Kidney glomerular epithelial cell (primary cell): ENCODE results near the gene CORO6.

Experiments used
- DNase-seq: peaks from one replicate; lab custom pipeline; 2025; lab: John Stamatoyannopoulos, UW

CORO6 gene

GRCh38 chr17:29612404-29613280 is 10.1 kb downstream of the CORO6 start:
- no peak for DNase-seq

DNA sequence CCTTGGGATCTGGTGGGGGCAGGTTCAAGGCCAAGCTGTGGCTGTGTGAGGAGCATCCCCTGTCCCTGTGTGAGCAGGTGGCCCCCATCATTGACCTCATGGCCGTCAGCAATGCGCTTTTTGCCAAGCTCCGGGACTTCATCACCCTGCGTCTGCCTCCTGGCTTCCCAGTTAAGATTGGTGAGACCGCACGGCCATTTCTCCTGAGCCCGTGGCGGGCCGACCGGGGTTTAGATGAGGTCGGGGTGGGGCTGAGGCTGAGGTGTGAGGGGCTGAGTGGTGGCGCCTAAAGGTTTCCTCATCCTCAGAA is 10.7 kb downstream of the CORO6 start:
- no peak for DNase-seq

GRCh38 chr17:29611351-29612093 is 11.2 kb downstream of the CORO6 start:
- no peak for DNase-seq

- DNase-seq = no peak
Measured at GRCh38 chr17:29610395-29610794, 12.3 kb downstream of the CORO6 start.

DNA sequence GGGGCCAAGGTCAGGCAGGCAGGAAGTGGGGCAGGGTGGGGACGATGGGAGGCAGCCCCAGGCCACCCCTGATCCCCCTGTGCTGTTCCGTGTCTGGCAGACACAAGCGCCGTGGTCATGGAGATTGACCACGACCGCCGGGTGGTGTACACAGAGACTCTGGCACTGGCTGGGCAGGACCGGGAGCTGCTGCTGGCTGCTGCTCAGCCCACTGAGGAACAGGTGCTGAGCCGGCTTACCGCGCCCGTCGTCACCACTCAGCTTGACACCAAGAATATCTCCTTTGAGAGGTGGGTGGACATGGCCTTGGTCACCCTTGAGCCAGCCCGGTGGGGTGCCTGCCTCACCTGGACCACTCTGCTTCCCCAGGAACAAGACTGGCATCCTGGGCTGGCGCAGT is 13.7 kb downstream of the CORO6 start:
- DNase-seq = no peak

DNA sequence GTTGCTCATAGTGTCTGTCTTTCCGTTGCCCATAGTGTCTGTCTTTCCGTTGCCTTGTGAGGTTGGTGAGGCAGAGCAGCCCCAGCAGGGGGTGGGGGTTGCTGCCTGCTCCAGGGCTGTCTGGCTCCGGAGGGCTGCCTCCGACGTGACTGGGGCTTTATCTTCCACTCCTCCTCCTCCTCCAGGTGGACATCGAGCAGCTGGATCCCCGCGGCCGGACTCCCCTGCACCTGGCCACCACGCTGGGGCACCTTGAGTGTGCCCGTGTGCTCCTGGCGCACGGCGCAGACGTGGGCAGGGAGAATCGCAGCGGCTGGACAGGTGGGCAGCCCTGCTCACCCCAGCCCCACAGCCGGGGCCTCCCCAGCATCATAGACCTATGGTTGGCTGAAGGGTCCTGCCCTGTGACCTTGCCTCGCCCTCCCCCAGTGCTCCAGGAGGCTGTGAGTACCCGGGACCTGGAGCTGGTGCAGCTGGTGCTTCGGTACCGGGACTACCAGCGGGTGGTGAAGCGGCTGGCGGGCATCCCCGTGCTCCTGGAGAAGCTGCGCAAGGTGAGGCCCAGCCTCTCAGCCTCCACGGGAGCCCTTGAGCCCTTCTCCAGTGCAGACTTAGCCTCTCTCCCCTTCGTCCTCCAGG is 15.0 kb downstream of the CORO6 start:
- DNase-seq = no peak

- no peak for DNase-seq
Measured at GRCh38 chr17:29603109-29603674, 19.5 kb downstream of the CORO6 start.

DNA sequence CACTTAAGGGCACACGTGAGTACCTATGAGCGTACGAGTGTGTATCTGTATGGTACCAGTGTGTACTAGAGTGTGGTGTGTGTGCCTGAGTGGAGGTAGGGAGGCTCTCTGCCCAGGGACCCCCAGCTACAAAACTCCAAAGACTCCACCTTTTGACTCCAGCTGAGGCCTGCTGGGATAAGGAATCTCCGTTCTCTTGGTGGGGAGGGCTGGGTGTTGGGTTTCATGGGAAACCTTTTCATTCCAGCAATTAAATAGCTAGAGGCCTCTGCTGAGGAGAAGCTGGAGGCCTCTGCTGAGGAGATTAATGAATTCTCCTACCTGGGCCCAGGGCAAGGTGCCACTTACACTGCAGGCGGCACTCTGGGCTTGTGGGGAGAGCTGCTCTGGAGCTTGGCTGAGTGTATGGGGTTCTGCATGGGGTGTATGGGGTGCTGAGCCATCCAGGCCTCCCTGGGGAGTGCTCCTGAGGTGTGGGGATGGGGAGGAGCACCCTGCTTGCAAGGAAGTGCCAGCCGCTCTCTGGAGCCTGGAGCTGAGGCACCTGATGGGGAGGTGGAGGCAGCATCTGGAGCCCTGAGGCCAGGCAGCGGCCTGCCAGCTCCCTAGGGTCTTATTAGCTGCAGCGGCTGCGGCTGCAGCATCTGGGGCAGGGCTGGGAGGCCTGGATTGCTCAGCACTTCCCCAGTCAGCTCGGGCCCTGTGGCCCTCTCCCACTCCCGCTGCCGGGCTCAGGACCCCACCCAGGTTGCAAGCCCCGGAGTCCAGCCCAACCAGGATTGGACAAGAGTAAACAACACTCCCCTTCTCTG is 25.1 kb downstream of the CORO6 start:
- DNase-seq = no peak

- DNase-seq = no peak
Measured at GRCh38 chr17:29596811-29597210, 25.9 kb downstream of the CORO6 start.

GRCh38 chr17:29595943-29596774 is 26.6 kb downstream of the CORO6 start:
- DNase-seq = no peak

- no peak for DNase-seq
Measured at GRCh38 chr17:29595107-29595942, 27.4 kb downstream of the CORO6 start.

DNA sequence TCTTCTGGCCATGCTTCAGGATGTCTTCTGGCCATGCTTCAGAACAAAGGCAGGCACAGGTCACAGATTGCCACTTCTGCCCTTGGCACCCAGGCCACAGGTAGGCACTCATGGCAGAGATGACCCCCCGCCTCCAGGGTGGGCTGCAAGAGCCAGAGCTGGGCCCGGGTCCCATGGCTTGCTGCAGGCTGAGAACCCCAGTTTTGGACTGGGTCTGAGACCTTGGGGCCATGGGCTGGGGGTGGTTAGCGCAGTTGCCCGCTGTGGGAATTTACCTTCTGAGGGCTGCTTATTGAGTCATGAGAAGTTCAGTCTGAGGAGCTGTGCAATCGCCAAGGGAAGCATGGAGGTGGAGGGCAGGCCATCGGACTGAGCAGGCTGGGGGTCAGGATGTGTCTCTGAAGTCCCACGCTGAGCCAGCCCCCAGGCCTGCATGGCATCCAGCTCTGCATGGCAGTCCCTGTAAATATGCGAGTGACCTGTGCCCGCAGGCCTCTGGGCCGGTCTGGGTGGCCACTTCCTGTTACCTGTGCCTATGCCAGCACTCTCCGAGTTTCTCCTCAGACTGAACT is 28.1 kb downstream of the CORO6 start:
- DNase-seq = no peak

DNA sequence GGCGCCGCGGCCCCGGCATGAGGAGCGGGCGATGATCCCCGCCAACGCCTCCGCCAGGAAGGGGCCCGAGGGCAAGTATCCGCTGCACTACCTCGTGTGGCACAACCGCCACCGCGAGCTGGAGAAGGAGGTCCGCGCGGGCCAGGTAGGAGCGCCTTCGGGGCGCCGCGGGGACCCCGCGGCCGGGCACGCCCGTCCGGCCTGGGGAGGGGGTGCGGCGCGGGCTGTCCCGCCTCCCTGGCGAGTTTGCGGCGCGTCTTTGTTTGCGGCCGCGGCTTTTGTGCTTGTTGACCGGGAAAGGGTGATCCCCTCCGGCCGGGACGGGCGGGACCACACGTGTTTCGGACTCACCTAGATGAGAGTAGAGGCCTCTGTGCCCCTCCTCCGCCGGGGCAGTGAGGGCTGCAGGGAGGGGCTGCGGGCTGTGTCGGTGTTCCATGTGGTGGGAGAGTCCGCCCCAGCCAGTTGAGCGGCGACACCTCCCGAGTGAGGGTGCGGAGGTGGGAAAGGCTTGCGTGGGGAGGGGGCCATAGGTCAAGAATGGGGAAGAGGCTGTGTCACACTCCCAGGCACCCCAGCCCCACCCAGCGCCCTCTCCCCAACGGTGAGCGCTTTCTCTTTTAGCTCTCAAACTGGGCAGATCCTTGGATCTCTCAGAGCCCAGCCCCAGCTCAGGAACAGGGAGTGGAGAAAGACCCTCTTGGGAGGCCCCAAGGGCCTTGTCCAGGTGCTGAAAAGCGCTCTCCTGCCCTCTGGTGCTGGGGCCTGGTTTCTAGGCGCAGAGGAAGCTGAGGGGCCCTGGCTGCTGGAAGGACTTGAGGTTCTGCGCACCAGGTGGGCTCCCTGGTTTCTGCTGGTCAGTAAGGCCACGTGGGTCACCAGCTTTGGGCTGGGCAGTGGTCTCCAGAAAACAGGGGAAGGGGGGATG is 28.9 kb downstream of the CORO6 start:
- DNase-seq = no peak

- DNase-seq = no peak
Measured at GRCh38 chr17:29592850-29593551, 29.7 kb downstream of the CORO6 start, which contains the start of gene ANKRD13B. TSS of gene ANKRD13B (plus strand) at chr17:29593132. CDS start at chr17:29593622, 490 bp downstream.

GRCh38 chr17:29591737-29592608 is 30.7 kb downstream of the CORO6 start:
- DNase-seq = peak; percentile 81

DNA sequence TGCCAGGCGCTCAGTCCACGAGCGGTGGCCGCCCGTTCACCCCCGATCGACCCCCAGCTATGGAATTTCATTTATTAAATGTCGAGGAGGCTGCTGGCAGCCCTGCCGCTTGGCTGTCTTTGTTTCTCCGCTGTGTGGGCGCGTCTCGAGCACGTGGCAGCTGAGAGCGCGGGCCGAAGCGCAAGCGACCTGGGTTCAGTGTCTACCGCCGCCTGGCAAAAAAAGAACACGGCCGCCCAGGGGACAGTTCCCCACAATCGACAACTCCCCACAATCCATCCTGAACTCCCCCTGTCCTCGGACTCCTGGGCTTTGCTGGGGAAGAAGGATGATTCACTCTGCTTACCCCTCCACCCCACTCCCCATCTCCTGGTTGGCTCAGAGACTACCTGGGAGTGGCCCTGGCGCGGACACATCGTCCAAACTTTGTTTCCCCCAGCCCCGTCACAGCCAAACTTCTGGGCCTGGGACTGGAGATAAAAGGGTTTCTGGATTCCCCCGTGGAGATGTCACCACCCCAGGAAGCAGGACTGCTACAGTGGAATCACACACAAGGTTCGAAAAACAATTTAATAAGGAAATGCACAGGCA is 31.5 kb downstream of the CORO6 start:
- peak; percentile 74 for DNase-seq
